SK-N-MC (cell line): ENCODE data around the gene MRPL44.

Source experiments
- EZH2 ChIP-seq: fragments of 200-600 bp; sonication (generic); IDR thresholded peaks from one replicate; pipeline ENCODE4 v1.6.1; 2017; ENCODE audit warnings: antibody characterized with exemption
- POLR2AphosphoS5 ChIP-seq: IDR thresholded peaks from 2 replicates; pipeline ENCODE4 v1.6.1; 2012; ENCODE audit warnings: mild to moderate bottlenecking, low read depth, low read length, borderline replicate concordance

GRCh38 chr2:223980803-223981202 lies 23.5 kb downstream of the MRPL44 start:
- TF ChIP-seq EZH2 (no peak), POLR2AphosphoS5 (no peak)
